Measurements from ENCODE around the gene MESP1.

MESP1 gene

DNA sequence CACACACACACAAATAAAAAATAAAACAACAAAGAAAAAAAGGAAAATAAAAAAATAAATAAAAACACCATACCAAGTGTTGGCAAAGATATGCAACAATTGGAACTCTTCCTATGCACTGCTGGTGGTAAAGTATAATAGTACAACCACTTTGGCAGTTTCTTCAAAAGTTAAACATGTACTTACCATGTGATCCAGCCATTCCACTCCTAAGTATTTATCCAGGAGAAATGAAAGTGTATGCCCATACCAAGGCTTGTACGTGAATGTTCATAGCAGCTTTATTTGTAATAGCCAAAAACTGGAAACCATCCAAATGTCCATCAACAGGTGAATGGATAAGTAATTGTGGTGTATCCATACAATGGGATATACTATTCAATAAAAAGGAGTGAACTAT, 43.5 kb downstream of the MESP1 start:
- no peak for DNase-seq

DNA sequence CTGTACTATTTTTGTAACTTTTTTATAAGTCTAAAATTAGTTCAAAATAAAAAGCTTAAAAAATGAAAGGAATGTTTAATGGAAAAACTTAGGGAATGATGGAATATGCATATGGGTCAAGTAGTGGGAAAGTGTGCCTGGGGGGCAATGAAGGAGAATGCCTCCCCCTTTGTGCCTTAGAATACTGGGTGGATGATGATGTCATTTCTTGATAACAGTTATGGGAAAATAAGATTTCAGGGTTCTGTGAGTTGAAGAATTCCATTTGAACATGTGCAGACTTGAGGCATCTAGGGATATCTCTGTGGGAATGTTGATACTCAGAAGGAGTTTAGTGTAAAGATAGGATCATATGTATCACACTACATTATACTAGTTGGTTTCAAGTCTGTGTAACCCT, 46.6 kb downstream of the MESP1 start:
- no peak for DNase-seq
